HG03060 (cell line): ENCODE results near the gene C2.

Source experiments
- ATAC-seq: cut with Tn5 transposase; IDR thresholded peaks from one replicate; pipeline ENCODE4 v1.9.1; 2021; ENCODE audit warnings: low read depth, moderate number of reproducible peaks; ENCODE audit not compliant: unreplicated experiment

Gene C2

DNA sequence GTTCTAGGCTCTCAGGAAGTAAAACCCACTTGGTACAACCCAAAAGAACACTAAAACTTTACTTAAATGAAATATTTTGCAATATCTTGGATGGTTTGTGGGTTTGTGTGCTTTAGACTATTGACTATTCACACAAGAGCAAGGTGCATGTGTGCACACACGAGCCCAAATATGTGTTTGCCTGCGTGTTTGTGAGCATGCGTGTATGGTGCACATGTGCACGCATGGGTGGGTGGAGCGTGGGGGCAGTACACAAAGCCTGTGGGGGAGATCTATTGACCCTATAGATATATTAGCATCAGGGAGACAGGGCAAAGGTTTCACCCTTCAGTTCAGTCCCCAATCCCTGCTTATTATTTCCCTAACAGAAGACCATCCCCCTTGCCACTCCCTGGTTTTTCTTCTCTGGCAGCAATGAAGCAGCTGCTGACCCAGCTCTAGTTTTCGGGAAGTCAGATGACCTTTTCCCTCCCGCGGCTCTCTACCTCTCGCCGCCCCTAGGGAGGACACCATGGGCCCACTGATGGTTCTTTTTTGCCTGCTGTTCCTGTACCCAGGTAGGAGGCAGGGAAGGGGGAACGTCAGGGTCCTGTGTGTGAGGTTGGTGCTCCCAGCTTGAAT, at the start of gene C2:
C2 (plus strand) TSS at position 476 of the 621 bp plus-strand sequence; CDS start at position 512, 36 bp downstream.
- no peak for ATAC-seq

DNA sequence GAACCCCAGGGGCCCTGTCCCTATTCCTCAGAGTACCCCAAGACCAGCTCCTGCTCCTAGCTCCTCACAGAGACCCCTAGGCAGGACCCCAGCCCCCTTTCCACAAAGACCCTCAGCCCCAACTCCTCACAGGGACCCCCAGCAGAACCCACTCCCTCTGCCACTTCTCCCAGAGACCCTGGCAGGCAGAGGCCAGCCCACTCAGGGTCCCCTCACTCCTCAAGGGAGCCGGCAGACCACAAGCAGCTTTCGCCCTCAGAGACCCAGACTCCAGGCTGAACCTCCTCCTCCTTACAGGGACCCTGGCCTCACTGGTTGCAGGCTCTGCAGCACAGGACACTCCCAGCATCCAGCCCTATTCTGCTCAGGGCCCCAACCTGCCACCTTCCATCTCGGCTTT, 49.3 kb upstream of the C2 start:
- no peak for ATAC-seq

DNA sequence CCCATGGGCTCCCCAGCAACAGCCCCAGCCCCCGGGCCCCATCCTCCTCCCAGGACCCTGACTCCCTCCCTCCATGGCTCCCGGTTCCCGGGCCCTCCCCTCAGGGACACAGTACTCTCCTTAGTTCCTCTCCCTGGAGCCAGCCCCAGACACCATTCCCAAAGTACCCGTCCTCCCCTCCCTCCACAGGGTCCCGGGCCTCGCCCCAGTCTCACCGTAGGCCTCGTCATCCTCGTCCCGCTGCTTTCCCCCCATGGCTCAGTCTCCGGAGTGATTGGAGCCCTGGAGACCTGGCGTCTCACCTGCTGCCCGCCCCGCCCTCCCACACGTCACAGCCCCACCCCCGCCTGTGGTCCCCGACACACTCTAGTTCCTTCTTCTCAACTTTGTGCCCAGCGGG, 48.8 kb upstream of the C2 start, which contains the start of gene SLC44A4:
SLC44A4 (minus strand) TSS at position 272 of the 400 bp plus-strand sequence; CDS start at position 255, 17 bp downstream.
- ATAC-seq = no peak

DNA sequence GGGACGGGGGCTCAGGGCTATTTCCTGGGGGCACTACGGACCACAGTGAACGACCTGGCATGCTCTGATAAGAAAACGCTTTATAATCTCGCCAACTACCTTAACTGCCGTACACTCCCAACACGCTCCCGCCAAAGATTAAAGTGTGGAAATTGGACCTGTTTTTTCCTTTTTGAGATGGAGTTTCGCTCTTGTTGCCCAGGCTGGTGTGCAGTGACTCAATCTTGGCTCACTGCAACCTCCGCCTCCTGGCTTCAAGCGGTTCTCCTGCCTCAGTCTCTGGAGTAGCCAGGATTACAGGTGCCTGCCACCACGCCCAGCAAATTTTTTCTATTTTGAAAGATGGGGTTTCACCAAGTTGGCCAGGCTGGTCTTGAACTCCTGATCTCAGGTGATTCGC, 48.4 kb upstream of the C2 start:
- no peak for ATAC-seq

DNA sequence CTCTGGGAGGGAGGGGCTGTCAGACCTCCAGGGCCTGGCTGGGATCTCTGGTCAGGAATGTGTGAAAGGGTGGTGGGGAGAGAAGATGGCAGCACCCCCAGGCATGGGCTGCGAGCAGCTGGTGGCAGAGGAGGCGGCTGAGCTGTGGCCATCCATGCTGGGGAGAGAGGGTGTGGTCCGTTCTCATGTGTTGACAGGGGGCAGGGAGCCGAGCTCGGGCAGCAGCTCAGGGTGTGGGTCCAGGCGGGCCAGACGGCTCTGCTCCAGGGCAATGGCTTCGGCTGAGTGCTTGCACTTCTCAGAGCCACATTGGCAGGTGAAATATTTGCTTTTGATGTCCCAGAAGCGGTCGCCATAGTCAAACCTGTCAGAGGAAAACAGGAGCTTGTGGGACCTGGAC, 47.6 kb upstream of the C2 start:
- no peak for ATAC-seq

DNA sequence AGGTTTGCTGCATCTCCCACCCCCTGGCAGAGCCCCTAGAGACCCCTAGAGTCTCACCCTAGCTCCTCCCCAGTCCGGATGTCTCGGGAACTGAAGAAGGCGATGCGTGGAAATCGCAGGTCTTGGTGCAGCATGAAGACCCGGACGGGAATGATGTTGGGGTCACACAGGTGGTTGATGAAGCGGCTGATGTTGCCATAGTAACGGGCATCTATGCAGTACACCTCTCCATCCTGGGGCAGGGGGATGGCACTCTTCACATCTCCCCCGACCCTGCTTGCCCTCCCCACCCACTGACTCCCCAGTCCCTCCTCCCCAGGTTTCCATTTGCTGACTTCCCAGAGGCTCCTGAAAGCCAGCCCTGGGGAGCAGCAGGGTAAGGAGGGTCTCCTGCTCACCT, 46.9 kb upstream of the C2 start:
- no peak for ATAC-seq

DNA sequence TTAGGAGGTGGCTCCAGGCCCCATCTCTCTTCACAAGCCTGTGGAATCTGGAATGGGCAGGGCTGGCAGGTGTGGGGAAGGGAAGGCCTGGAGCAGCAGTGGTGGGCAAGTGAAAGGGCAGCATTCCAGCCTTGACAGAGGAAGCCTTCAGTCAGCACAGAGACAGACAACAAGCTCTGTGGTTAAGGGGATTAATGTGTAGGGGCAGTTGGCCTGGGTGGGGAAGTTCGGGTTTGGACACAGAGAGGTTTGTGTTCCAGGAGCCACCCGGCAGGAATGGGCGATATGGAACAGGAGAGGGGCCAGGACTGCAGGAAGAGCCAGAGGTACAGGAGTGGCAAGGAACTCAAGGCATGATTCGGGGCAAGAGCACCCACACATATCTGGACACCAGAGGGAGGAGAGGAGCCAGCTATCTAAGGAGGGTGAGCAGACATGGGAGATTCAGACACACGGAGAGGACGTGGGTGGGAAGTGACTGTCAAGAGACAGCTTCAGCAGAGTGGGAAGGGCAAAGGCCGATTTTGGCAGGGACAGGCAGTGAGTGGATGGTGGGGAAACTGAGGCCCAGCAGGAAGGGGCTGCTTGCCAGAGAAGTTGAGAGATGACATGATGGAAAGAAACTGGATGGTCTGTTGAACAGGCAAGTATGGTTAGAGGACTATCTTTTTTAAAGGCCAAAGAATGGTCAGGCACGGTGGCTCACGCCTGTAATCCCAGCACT, 46.2 kb upstream of the C2 start:
- ATAC-seq = no peak

DNA sequence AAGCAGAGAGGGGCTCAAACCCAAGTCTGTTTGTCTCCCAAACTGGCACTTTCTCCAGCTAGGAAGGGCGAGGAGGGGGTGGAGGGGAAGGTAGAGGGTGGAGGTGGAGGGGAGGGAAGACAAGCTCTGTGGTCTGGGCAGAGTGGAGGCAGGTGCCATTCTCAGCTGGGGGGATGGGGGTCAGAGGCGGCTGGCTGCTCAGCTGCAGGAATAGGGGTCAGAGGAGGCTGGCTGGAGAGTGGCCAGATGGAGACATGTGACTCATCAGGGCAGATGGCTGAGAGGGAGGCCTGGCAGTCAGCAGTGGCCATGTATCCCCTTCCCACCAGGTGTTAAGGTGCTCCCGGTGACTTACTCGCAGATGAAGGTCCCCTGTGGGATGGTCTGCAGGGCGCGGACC, 45.2 kb upstream of the C2 start:
- ATAC-seq = no peak

DNA sequence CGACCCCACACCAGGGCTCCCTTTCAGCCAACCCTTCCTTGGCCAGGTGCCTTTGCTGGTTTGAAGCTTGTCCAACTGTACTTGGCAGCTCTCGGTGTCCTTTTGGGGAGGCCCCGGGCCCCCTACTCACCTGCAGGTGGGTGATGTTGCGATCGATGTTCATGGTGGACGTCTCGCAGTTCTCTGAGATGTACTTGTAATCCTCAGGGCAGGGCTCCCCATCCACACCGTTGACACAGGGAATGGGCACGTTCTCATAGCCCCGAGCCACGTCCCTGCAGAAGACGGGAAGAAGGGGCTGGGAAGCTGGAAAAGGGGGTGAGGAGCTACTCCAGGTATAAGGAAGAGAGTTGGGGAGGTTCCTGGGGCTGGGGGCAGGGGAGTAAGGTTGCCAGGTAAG, 43.8 kb upstream of the C2 start:
- ATAC-seq = no peak

DNA sequence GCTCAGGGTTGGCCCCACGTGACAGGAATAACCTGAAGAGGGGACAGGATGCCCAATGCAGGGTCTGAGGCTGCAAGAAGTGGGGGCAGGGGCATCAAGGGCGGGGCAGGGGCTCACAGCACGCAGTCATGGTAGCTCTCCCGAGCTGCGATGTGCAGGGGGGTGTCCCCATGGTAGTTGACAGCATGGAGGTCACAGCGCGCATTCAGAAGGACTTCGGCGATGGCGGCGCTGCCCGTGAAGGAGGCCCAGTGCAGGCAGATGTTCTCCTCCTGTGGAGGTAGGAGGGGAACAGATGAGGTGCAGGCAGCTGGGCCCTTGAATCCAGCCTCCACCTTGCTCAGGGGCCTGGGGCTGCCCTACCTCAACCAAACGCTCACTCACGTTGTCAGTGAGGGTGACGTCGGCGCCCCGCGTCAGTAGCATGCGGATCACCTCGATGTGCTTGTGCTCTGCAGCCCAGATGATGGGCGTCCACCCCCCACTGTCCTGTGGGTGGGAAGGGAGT, 42.9 kb upstream of the C2 start:
- no peak for ATAC-seq

DNA sequence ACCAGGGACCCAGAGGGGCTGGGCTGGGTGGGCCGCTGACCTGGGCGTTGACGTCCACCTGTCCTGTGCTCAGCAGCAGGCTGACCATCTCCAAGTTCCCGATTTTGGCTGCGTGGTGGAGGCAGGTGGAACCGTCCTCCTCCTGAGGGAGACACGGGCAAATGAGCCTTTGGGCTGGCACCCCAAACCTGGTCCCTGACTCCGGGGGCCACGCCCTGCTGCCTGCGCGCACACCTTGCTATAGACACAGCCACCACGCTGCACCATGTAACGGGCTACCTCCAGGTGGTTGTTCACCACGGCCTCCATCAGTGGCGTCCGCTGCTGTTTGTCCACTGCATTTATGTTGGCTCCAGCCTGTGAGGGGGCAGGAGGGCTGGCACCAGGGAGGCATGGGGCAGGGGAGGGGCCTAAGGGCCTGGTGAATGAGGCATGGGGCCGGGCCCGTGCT, 41.0 kb upstream of the C2 start:
- ATAC-seq = no peak

DNA sequence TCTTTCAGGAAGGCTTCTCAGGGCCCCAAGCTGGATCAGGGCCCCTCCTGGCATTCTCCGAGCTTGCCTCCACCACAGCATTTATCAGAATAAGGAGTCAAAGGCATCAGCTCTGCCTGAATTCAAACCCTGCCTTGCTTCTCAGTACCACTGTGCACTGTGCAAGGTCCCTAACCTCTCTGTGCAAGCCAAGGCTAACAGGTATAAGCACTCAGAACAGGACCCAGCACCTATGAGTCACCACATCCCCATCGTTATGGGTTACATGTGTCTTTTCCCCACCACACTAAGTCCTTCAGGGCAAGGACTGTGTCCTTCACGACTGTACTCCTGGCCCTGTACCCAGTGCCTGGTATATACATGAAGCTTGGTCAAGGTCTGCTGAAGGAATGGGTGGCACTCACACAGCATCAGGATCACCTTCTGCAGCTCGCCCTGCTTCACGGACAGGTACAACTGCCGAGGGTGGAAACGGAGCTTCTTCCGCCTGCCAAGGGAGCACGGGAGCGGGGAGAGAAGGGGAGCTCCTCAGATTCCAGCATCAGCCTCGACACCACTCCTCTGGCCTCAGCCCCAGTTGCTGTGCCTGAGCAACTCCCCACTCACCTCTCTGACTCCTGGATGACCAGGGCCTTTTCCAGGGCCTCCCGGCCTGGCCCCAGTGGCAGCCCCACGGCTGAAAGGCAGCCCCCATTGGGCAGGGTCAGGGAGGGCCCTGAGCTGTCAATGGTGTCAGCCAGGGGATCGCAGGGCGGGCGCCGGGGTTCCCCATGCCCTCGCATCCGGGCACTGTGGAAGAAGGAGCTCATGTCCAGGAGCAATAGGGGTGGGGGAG, 40.1 kb upstream of the C2 start:
- ATAC-seq = no peak

DNA sequence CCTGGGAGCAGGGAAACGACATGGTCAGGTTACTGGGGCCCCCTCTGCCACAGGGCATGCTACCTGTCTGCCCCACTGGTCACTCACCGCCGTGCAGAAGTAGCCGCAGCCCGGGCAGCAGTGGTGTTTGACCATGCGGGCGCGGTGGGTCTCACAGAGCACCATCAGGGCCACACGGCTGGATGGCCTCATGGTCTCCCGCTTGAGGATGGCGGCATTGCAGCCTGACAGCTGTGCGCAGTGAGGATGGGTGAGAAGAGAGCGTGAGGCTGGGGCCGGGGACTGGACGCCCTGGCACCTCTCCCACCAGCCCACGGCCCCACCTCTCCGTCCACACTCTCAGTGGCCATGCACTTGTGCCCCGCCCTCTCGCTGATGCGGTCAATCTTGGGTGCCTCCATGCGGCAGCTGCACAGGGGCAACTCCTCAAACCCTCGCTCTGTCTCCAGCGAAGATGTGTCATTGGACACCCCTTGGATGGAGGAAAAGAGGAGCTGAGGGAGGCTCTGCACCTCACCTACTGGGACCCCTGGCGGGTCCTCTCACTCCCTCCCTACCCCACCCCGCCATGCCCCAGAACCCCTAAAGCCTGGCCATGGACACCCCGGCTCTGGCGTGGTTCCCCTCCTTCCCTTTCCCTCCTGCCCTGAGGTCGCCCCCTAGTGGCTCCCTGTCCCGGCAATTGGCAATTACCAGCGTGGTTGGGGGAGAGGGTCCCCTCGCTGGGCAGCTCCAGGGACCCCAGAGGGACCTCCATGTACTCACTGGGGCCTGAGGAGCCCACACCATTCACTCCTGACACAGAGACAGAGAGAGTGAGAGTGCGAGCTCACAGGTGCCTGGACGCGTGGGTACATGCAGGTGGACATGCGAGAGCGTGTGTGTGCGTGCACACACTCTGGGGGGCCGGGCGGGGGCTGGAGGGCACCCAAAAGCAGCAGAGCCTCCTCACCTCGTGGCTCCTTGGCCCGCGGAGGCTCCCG, 39.0 kb upstream of the C2 start:
- no peak for ATAC-seq

DNA sequence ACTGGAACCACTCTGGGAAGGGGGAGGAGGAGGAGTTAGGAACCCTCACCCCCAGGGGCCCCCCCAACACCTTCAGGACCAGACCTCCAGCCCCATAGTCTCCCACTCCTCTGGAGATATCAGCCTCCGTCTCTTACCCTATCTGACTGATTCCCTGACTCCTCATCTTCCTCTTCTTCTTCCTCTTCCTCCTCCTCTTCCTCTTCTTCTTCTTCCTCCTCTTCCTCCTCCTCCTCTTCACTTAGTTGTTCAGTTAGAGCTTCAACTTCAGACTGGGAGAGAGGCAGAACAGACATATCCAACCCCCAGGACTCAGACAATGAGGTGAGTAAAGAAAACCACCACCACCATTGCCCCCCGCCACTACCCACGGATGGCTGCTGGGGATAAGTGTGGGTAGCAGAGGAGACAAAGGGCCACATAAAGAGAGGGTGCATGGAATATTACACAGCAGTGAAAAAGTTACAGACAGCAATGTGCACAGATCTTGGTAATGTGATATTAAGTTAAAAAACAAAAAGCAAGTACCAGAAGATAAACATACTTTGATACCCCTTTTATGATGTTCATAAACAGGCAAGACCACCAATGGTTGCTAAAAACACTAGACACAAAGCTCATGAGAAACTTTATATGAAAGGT, 38.1 kb upstream of the C2 start:
- no peak for ATAC-seq

DNA sequence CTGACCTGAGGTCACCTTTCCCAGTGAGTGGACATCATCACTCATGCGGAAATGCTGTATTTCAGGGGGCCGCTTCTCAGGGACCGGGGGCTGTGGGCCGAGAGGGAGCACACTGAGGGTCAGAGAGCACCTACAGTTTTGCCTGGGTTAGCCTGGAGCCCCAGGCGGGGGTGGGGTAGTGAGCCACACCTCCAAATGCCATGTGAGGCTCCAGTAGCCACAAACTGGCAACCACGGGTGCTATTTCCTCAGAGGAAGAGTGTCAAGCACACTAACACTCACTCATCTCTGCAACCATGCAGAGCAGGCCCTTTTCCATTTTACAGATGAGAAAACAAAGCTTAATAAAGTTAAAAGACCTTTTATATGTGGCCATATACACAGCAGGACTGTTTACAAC, 34.7 kb upstream of the C2 start:
- ATAC-seq = no peak

DNA sequence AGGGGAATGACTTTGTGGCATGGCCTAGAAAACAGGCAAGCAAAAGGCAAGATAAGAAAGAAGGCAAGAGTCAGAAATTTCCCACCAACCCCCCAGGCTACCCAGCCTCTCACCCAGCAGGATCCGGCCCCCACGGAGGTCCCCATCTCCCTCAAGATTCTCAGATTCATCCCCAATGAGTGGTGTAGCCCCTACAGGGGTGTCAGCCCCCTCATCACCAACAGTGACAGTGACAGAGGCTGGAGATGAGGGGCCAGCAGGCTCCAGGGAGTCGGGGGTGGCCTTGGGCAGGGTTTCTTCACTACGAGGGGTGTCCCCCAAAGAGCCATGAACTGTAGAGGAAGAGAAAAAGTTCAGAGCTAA, 31.0 kb upstream of the C2 start:
- ATAC-seq = no peak

DNA sequence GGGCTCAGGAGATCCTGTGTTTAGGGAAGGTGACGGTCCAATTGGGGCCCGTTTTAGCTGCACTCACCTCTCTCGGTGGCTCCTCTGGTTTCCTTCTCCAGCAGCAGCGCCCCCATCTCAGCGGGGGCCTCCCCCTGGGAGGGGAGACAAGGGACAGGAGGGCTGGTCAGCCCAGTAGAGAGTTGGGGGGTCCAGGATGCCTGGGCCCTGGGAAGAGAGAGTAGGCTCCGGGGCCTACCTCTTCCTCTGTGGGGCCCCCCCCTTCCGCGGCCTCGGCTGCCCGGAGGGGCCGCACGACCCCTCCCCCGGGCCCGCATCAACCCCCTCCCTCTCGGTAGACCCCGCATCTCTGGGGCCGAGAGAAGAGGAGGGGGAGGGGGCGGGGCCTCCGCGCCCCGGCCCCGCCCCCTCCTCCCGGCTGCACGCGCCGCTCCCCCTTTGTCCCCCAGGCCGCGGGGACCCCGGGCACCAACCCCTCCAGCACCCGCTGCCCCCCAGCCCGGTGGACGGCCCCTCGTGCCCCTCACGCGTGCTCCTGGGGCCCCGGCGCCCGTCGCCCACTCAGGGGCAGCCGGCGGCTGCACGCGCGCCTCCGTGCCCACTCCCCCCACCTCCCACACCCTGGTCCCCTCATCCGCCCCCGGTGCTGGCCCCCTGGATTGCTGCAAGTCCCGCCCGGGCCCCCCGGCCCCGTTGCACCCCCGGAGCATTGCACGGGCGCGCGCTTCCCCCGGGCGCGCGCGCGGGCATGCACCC, 30.5 kb upstream of the C2 start:
- ATAC-seq = no peak

DNA sequence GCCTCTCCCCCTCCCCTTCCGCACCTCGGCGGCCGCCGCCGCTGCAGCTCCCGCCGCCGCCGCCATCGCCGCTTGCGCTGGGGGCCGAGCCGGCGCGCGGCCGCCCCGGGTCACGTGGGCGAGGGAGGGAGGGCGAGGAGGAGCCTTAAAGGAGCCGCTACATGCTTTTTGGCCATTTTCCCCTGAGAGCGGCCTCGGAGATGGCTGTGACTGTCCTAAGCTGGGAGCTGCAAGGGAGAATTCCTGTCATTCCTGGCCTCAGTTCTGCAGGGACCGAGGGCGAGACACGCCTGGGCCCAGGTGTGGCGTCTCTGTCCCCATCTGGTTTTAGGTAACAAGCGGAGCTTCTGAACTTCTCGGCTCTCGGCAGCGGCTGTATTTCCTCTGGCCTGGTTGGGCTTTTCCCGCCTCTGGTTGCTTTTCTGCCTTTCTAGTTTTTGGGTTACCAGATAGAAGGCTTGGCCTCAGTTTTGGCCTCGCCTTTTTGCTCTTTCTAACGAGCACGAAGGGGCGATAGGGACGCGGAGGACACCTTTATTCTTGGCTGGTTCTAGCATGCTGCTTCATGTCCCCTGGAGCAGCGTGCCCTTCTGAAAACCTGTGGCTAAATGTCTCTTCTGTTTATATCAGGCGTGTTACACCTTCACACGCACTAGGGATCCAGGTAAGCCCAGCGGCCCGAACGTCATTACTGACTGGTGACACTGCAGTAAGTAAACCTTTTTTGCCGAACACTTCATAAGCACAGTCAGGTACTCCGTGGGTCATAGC, 29.7 kb upstream of the C2 start, which contains the start of gene EHMT2:
EHMT2 (minus strand) TSS at position 87 of the 771 bp plus-strand sequence; CDS start at position 66, 21 bp downstream.
- ATAC-seq = no peak
